ENCODE results near the gene MEIS1.

Gene MEIS1

DNA sequence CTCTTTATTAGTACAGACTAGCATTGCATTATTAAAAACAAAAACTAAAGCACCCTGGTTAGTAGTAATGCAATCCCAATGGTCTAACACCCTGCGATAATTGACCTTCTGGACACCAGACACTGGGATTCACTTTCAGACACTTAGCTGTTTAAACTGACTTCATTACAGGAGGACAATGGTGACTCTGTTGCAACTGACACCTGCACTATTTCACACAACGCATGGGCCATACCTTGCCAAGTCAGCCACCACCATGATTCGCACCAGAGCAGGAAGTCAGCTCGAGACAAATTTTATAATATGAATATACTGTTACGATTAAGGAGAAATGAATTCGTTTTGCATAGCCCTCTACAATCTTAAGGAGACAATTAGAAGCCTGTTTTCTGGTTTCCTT is 150.7 kb downstream of the MEIS1 start:
- peak; percentile 87 for DNase-seq

DNA sequence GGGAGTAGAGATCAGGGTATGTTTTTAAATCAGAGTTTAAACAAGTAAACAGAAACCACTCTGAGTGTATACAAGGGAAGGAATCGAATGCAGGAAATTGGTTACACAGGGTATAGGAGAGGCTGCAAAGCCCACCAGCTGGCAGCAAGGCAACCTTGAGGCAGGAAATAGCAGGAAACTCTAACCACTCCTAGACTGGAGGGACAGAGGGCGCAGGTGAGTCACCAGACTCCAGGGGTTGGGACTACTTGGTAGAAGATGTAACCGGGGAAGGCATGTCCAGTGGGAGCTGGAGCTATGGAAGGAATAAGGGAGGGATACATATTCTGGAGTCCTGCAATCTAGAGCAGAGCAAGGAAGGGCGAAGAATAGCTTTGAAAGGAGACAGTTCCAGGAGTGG is 152.3 kb downstream of the MEIS1 start:
- peak; percentile 60 for DNase-seq

DNA sequence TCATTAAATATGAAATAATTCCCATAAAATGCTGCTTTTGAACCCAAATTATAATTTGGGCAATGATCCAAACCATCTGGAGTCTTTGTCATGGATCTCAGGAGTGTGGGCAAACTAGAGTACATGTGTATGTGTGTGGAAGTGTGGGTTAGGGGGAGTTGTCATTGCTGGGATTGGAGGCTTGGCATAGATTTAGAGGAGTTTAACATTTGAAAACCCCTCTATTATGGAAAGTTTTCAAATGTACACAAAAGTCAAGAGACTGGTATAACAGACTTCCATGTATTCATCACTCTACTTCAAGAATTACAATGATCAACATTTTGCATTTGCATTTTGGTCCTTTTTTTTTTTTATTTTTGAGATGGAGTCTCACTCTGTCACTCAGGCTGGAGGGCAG is 159.1 kb downstream of the MEIS1 start:
- no peak for DNase-seq

GRCh38 chr2:66595556-66595955 is 160.6 kb downstream of the MEIS1 start:
- DNase-seq: no peak

DNA sequence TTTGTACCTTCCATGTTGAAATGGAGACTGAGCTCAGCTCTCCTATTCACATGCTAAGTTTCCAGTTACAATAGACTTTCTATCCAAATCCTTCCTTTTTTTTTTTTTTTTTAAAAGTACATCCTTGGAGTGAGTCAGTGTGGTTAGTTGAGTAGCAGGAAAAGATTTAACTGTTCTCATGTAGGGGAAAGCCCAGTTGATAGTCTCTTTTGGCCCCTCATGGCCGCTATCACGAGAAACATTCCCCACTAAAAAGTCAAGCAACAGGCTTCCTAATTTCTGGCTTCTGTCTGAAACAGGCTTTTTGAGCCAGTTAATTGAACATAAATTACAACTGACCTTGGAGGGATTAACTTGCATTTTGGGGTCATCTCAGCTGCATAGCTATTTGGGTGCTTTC is 161.3 kb downstream of the MEIS1 start:
- DNase-seq: no peak

DNA sequence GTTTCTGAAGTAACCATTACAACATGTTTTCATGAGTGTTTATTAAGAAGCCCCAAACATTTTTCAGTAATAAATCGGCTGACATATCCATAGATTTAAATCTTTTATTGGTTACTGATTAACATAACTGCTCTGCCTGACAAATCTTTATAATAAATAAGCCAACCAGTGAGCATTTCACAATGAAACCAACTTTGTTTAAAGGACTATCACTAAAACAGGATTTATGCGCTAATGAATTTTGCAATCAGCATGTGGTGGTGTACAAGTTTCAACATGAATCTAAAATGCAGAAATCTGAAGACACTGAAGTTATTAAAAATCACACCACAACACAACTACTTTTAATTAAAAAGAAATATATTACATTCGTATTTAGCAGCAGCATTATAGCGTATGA is 166.7 kb downstream of the MEIS1 start:
- DNase-seq: no peak

DNA sequence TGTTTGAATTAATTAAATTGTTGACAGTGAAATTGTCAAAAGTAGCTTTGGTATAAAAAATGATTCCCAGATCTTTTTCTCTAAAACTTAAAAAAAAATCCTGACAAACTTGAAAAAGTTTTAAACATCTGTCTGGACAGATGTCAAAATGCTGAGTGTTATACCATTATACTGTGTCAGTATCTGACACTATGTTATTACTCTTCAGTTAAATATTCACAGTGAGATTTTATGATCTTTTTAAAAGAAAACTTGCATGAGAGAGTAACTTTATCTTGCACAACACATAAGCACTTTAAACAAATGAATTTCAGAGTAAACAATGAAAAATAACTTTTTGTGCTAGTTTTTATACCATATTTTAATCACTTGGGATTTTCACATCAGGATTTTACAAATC is 167.4 kb downstream of the MEIS1 start:
- no peak for DNase-seq

GRCh38 chr2:66604326-66604725 is 169.4 kb downstream of the MEIS1 start:
- no peak for DNase-seq

GRCh38 chr2:66604976-66605375 is 170.1 kb downstream of the MEIS1 start:
- DNase-seq: no peak

DNA sequence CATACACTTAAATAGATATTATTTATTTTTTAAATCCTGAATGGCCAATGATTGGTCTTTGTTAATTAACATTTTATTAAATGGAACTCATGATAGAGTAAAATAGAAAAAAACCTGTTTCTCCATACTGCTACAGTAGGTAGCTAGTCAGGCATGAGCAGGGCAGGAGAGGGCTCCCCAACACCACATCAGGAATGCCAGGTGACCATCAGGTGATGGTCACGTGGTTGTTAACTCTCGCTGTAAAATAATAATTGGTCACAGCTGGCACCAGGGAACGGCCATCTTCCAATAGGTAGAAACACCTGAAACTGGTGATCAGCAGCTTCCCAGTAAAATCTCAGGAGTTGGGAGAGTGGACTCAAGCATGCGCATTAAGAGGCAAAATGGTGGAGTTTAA is 172.2 kb downstream of the MEIS1 start:
- no peak for DNase-seq

All from NCI-H146 (cell line).